Activated effector memory CD4-positive, alpha-beta T cell treated with Interleukin-2 at 50 U/mL for 16 hours (primary cell): Measurements from ENCODE around the gene BPTF.
A peak's percentile ranks its signal among the peaks of the same experiment; 100 is the strongest.
"Not testable (repeated sequence)": the region's sequence is repeated elsewhere in the genome, so short reads cannot be mapped to it uniquely, and the experiment has no call there.

ENCODE experiments used
- DNase-seq: peaks from one replicate; pipeline ENCODE4 v3.0.0-alpha.2; 2020

The BPTF gene

DNA sequence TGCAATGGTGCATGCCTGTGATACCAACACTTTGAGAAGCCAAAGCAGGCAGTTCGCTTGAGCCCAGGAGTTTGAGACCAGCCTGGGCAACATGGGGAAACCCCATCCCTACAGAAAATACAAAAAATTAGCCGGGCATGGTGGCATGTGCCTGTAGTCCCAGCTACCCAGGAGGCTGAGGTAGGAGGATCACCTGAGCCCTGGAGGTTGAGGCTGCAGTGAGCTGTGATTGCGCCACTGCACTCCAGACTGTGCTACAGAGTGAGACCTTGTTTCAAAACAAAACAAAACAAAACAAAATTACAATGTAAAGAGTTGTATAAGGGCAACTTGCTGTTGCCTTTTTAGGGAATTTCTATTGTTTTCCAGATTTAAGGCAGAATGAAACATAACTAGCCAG lies 155.6 kb downstream of the BPTF start:
- not testable (repeated sequence) for DNase-seq

DNA sequence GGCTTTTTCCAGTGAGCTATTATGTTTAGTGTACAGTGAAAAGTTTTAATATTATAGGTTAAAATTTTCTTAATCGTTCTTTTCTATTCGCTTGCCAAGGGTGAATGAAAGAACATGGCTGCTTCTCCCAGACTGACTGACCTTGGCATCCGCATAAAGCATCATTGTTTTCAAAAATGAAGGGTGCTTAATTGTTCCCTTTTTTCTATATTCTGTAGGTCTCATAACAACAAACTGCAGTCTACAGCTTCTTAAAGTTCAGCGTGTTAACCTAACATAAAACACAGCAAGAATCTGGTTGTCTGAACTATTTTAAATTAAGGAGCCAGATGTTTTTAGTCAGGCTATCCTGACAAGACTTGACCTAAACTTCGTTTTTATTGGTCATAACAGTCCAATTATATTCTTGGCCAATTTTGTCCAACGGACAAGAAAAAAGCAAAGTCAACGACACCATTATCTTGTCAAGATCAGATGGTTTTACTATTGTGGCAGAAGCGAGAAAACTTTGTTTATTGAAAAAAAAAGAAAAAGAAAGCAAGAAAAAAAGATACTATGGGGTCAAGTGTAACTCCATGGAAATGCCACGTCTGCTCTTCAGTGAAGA lies 156.8 kb downstream of the BPTF start:
- DNase-seq: no peak

DNA sequence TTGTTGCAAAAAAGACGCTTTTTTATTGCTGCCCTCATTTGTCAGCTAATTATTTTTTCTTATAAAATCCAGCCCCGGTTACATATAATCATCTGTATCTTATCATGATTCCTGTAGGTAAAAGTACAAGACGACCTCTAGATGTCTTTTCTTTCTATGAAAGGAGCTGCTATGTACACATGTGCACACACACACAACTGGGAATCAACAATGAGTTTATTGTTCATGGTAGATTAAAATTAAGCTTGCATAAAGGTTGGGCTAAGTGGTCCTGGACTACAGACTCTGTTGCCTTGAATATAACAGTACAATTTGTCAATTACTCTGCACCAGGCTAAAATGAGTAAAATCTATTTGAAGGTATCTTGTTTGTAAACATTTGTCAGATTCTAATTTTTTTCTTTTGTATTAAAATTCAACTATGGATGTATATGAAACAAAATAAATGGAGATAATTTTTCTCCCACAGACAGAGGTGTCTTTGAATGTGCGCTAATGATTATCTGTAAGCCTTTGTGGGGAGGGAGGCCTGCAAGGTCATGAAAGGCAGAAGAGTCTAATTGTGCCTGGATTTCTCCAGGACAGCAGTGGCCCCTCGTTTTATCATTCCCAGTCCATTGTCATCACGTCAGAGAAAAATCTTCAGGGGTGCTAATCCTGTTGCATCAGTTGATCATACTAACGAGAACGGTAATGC lies 157.5 kb downstream of the BPTF start:
- no peak for DNase-seq

DNA sequence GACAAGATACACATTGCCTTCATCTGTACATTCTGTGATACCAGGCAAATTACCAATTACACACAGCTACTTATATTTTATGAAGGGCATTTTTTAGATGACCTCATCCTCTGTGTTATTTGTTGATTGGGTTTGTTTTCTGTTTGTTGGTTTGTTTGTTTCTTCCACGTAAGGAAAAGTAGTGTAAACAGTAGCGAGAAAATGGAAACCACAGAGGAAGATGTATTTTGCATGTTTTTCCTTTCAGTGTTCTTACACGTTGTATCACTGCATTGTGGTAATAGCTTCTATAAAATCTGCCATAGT lies 158.0 kb downstream of the BPTF start:
- no peak for DNase-seq

DNA sequence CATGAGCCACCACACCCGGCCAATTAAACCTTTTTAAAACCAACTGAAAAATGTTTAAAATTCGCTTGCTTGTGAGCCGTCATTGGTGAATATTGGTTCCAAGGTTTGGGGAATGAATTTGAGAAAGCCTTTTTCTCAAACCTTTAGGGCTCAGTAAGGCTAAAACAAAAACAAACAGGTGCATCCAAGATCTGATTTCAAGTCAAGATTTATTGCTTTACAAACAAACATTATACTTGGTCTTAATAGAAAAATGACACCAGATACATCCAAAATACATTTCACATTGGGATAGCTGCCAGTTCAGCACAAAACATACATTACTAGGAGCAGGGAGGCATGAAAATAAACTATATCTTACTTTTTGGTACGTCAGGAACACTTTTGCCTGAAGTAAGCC lies 165.6 kb downstream of the BPTF start:
- DNase-seq: no peak

DNA sequence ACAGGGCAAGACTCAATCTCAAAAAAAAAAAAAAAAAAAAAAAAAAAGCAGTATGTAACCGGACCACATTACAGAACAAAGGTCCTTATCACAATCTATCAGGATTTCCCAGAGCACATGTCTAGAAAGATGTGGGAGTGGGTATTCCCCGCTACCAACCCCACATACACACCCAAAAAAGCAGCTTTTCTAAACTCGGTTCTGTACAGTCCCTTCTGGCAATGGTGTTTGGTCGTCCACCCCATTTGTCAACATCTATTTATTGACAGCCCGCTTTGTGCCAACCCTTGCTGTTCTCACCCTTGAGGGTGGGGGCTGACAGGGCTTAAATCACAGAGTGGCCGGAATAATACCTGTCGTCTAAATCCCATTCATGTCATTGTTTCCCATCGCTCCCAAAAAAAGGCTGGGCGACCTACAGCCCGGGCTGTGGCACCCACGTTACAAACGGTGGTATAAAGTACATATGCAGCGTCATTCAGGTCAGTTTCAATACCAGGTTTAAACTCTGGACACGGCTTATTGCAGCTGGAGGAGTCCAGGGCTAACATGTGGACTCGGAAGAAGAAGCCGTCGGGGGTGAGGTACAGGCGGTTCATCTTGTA lies 167.3 kb downstream of the BPTF start:
- no peak for DNase-seq

DNA sequence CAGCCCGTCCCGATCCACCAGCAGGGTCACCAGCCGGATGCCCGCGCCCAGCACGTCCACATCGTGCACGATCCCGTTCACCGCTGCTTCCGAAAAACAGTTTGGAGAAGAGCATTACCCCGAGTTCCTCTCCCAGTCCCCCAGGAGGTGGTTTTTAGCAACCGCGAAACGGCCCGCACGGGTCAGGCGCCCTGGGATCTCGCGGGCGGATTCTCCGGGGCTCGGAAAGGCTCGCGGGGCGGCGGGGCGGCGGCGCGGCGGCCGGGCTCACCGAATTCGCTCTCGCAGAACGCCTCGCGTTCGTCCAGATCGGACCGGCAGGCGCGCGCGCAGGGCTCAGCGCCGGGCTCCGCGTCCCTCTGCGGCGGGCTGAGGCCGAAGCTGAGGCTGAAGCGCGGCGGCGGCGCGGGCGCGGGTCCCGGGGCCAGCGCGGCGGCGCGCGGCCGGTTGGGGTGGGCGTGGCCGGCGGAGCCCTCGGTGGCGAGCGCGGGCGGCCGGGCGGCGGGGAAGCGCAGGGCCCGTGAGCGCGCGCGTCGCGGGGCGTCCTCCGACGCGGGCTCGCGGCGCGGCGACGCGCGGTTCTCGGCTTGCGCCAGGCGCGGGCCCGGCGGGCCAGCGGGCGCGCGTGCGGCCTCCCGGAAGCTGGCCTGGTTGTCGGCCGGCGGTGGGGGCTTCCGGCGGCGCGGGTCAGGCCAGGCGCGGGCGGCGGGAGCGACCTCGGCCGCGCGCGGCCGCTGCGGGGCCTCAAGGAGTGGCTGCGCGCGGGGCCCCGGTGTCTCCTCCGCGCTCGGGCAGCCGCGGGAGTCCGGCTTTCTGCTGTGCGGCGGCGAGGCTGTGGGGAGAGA lies 168.1 kb downstream of the BPTF start:
- DNase-seq: peak; percentile 57

DNA sequence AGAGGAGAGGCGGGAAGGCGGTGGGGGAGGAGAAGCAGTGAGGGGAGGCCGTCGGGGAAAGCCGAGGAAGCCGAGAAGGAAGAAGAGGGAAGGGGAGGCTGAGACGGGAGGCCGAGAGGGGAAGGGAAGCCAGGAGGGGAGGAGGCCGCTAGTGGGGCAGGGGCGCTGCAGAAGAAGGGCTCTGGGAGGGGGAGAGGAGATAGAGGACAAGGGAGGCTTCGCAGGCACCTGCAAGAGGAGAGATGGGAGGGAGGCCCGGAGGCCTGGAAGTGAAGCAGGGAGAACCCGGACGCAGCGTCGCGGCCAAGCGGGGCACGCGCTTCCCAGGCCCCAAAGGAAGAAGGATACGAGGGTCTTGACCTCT lies 168.7 kb downstream of the BPTF start:
- DNase-seq: no peak

DNA sequence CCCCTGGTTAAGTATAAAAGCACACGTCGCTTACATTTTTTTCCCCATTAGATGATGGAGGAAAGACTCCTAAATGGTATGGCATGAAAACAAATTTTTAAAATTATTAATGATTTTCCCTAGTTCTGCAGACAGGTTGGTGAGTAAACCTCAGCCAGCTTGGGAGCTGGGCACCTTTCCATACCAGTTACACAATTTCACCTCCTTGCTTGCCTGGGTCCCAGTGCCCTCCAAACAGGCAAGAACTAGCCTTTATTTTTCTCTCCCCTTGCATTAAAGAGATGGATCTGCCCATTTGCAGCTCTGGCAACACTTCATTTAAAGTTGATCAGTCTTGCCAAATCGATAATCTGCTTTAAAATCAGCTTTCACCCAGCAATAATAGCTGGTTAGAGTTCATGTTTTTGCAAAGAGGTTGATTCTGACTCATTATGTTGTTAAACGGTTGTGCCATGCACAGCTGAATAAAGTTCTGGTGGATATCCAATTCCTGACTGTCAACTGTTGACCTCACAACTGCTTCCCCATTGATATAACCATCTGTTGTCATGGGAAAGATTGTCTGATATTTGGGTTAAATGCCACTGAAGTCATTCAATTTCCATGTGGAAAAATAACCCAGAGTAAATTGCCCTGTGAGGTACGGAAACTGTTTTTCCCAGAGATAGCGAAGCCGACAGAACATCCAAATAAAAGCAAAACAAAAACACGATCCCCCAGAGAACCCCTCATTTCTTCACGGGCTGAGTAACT lies 169.7 kb downstream of the BPTF start:
- DNase-seq: no peak

DNA sequence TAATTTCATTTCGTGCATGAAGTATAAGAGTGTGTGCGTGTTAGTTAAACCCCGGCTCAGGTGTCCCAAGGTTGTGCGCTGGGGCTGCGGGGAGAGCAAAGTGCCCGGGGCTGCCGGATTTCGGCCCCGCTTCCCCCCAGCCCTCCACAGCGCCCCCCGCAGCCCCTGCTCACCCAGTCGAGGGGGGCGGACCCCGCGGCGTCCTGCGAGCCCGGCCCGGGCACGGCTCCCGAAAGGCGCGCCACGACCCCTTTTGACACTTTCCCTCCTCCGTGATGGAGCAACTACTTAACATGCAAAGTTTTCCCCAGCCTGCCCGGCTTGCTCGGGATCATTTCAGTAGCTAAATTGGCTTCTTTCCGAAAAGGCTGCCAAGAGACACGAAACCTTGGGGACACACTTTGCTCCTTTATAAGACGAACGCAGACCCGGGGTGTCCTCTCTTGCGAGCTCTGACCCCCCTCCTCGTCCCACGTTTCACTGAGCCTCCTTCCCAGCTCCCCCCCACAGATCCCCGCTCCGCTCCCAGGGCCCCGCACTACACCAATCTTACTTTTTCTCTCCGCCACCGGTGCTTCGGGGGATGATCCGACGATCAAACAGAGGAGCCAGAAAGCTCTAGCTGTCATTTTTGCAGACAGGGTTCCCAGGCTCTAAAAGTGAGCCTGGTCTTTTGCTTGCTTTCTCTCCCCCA lies 170.4 kb downstream of the BPTF start:
- DNase-seq: no peak

DNA sequence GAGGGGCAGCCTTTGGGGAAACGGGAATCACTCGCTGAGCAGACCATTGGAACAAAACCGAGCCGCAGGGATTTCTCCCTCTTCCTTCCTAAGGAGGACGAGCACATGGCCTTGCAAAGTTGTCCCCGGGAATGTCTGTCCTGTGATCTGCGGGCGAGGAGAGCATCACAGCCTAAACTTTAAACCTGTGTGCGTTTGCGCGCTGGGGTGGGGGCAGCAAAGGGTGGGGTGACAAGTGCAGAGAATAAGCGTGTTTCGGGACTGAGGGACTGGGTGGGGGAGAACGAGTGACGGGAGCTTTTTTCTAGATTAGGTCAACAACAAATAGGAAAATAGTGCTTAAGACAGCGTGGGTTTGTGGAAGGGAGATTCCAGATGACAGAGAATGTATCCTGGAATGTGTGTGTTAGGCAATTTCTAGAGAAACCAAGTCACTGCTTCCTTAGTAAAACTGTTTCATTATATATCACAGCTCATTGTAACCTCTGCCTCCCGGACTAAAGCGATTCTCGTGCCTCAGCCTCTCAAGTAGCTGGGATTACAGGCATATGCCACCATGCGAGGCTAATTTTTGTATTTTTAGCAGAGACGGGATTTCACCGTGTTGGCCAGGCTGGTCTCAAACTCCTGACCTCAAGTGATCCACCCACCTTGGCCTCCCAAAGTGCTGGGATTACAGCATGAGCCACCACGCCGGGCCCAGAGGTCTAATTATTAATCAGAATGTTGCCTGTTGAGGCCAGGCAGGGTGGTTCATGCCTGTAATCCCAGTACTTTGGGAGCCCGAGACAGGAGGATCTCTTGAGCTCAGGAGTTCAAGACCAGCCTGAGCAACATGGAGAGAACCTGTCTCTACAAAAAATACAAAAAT lies 171.2 kb downstream of the BPTF start, which contains the start of gene C17orf58:
TSS of gene C17orf58 (minus strand) at position 169 of the 871 bp plus-strand sequence. CDS start 271 bp downstream, outside the sequence.
- not testable (repeated sequence) for DNase-seq

DNA sequence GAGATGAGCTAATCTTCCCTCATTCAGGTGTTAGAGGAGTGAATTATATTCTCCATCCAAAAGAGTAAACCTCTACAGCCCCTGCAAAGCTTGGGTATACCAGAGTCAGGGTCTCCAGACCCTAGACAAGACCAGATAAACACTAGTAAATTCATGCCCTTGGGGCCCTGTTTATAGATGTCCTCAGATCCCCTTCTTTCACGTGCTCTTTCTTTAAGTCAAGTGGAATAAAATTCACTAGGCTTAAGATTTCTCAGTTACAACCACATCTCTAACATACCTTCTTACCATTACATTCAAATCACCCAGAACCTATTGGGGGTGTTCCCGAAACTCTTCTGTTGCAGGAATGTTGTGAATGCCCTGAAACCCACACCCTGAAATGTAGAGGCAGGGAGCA lies 173.2 kb downstream of the BPTF start:
- no peak for DNase-seq

DNA sequence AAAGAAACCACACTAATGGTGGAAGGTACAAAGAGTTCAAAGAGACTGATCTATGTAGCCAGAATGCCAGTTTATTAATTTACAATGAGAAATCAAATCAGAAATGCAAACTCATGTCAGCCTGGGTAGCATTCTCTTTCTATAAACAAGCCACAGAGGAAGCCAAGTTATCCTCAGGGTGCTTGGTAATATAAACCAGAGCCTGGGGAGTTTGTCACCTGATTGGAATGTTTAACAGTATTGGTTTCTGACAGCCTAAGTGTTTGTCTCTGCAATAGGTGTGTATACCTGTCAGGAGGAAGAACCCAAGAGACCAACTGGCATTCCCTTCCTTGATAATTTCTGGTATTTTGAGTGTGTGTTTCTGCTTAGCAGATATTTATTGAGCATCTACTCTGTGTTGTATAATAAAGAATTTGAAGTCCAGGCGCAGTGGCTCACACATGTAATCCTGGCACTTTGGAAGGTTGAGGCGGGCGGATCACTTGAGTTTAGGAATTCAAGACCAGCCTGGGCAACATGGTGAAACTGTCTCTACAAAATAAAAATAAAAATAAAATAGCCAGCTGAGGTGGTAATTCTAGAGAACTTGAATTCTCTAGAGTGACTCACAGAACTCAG lies 174.1 kb downstream of the BPTF start:
- no peak for DNase-seq

DNA sequence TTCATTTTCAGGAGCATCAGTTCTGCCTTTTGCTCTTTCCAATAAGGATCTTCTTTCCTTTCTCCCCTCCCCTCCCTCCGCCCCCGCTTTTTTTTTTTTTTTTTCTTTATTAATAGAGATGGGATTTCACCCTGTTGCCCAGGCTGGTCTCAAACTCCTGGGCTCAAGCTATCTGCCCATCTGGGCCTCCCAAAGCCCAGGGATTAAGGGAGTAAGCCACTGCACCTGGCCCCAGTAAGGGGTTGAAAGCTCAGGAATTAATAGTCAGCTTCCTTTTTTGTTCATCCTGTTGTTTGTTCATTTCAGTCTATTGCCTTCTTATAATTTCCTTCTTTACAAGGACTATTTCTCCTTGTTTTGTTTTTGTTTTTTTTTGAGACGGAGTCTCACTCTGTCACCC lies 178.9 kb downstream of the BPTF start:
- no peak for DNase-seq

DNA sequence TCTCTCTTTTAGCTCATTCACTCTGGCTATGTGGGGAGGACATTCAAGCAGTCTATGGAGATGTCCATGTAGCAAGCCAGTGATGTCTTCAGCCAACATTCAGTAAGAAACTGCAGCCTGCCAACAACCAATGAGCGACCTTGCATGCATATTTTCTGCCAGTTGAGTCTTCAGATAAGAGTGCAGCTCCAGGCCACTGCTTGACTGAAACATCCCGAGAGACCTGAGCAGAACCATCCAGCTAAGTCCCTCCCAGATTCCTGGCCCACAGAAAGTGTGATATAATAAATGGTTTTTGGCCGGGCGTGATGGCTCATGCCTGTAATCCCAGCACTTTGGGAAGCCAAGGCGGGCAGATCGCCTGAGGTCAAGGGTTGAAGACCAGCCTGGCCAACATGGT lies 181.5 kb downstream of the BPTF start:
- no peak for DNase-seq

DNA sequence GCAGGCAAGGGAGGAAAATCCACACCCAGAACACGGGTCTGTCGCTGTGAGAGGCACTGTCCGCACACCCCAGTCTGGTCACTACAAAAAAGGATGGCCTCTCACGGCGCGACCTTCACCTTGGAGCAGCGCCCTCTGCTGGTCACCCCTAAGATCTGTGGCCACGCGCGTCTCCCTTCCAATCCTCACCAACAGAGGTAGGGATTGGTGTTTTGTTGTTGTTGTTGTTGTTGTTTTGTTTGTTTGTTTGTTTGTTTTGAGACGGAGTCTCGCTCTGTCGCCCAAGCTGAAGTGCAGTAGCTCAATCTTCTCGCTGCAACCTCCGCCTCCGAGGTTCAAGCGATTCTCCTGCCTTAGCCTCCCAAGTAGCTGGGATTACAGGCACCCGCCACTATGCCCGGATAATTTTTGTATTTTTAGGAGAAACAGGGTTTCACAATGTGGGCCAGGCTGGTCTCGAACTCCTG lies 185.9 kb downstream of the BPTF start:
- peak; percentile 41 for DNase-seq

DNA sequence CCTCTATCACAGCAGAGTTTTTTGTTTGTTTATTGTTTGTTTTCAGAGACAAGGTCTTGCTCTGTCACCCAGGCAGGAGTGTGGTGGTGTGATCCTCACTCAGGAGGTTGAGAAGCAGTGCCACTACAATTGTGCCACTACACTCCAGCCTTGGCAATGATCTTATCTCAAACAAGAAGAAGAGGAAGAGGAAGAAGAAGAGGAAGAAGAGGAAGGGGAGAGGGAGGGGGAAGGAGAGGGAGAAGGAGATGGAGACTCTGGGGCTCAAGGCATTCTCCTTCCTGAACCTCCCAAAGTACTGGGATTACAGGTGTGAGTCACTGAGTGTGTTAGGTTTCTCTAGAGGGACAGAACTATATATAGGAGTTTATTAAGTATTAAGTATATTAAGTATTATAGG lies 188.1 kb downstream of the BPTF start:
- DNase-seq: no peak

DNA sequence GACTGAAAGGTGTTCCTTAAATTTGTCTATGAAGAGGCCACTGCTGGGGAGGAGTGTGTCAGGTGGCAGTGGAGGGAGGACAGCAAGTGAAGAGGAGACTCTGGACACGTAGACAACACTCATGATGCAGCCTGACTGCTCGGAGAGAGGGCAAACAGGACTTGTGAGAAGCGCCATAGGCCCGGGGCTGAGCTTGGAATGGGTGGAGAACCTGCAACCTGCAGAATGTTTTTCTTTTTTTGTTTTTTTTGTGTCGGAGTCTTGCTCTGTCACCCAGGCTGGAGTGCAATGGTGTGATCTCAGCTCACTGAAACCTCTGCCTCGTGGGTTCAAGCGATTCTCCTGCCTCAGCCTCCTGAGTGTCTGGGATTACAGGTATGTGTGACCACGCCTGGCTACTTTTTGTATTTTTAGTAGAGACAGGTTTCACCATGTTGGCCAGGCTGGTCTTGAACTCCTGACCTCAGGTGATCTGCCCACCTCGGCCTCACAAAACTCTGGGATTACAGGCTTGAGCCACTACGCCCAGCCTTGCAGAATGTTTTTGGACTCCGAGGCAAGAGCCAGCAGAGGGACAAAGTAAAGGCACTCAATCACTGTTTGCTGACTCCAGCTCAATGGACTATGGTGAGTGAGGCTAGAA lies 189.9 kb downstream of the BPTF start:
- no peak for DNase-seq

DNA sequence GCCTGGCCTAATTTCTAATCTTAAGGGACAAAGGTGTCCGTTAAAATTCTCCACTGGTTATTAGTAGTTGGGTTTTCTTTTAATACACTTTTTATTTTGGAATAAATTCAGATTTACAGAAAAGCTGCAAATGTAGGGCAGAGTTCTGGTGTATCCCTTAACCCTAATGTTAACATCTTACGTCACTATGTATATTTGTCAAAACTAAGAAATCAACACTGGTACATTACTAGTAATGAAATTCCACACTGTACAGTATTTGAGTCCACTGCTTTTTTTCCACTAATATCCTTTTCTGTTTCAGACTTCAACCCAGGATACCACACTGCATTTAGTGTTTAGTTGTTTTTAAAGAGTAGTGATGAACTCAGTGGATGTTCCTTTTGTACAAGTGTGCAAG lies 191.5 kb downstream of the BPTF start:
- no peak for DNase-seq

DNA sequence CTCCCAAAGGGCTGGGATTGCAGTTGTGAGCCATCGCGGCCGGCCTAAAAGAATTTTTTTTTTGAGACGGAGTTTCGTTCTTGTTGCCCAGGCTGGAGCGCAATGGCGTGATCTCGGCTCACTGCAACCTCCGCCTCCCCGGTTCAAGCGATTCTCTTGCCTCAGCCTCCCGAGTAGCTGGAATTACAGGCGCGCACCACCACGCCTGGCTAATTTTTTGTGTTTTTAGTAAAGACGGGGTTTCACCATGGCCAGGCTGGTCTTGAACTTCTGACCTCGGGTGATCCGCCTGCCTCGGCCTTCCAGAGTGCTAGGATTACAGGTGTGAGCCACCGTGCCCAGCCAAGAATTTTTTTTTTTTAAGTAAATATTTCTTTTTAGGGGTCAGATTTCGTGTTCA lies 193.2 kb downstream of the BPTF start:
- not testable (repeated sequence) for DNase-seq
